ENCODE measurements around the gene CRIP1. TPM values are rescaled to one million over a fixed set of nuclear protein-coding genes. Genes with fewer than 3 reads are reported as not detected.

CRIP1 gene
- total and polyA plus RNA-seq, 4 experiments from 2014 or later: 276 to 2,028 (median 865) TPM

DNA sequence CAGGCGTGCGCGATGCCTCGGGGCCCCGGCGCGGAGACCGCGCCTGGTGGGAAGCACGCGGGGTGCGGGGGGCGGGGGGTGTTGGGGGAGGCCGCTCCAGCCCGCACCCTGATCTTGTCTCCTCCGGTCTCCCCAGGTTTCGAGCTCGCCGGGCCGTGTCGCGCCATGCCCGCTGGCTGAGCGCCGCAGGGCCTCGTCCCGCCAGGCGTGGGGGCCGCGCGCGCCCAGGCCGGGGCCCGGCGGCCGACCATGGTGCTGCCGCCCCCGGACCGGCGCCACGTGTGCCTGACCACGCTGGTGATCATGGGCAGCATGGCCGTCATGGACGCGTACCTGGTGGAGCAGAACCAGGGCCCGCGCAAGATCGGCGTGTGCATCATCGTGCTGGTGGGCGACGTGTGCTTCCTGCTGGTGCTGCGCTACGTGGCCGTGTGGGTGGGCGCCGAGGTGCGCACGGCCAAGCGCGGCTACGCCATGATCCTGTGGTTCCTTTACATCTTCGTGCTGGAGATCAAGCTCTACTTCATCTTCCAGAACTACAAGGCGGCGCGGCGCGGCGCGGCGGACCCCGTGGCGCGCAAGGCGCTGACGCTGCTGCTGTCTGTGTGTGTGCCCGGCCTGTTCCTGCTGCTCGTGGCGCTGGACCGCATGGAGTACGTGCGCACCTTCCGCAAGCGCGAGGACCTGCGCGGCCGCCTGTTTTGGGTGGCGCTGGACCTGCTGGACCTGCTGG is 42.1 kb downstream of the CRIP1 start:
- H3K4me3 Mint-ChIP-seq: peak overlapping the region; percentile 69 to 88 (median 80)
- POLR2A ChIA-PET (ENCODE audit: partially characterized antibody): interaction anchor here (1.0 to 4.6 kb wide), 5 partner anchors 37 to 162 kb away, joined by 3 to 48 read pairs (median 6); partner anchors contain the start of gene TEDC1
- peak in 1 of 5 donors; percentile 13 for DNase-seq

DNA sequence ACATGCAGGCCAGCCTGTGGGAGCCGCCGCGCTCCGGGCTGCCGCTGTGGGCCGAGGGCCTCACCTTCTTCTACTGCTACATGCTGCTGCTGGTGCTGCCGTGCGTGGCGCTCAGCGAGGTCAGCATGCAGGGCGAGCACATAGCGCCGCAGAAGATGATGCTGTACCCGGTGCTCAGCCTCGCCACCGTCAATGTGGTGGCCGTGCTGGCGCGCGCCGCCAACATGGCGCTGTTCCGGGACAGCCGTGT is 42.6 kb downstream of the CRIP1 start:
- DNase-seq: peak in 2 of 5 donors; percentile 20 to 21
- ChIA-PET POLR2A (ENCODE audit: partially characterized antibody) (interaction anchor here (1.0 to 4.6 kb wide), 4 partner anchors 38 to 281 kb away, joined by 3 to 48 read pairs (median 14); partner anchors contain the start of genes BTBD6 and TEDC1), CTCF (ENCODE audit: partially characterized antibody) (interaction anchor here (1.6 to 4.4 kb wide), 4 partner anchors 9 to 158 kb away, joined by 4 to 24 read pairs (median 8); no protein-coding TSS in a partner anchor)
- Mint-ChIP-seq H3K36me3 (no peaks in the 10 kb centered on the region), H3K27ac (peak overlapping the region in 3 of 7 donors; percentile 65 to 78 (median 76)), H3K9me3 (no peaks in the 10 kb centered on the region), H3K4me3 (peak overlapping the region; percentile 69 to 88 (median 80)), H3K27me3 (peaks cover 0 to 4% of the 10 kb centered on the region in 2 donors), H3K4me1 (peaks cover 4 to 43% (median 19%) of the 10 kb centered on the region in 4 donors)
- Histone ChIP-seq H3K36me3 (ENCODE audit: insufficient read depth, low read length) (no peaks in the 10 kb centered on the region), H3K27ac (ENCODE audit: low read depth, low read length) (no peak overlapping the region), H3K4me1 (ENCODE audit: insufficient read depth, low read length) (peaks cover 29% of the 10 kb centered on the region), H3K4me3 (ENCODE audit: low read length in 2 of 2) (peak overlapping the region in 1 of 2 donors; percentile 52), H3K27me3 (ENCODE audit: insufficient read depth, low read length) (no peaks in the 10 kb centered on the region), H3K9me3 (ENCODE audit: control insufficient read depth in 1 of 2, low read length in 2 of 2) (no peaks in the 10 kb centered on the region)
- intact Hi-C loops (cut with micrococcal nuclease): no loop called here

More for the DNA sequence above, 42.1 kb downstream of the CRIP1 start:
- CTCF ChIA-PET (ENCODE audit: partially characterized antibody): interaction anchor here (0.6 to 4.4 kb wide), 11 partner anchors 8 to 157 kb away, joined by 3 to 24 read pairs (median 4); no protein-coding TSS in a partner anchor
- peaks cover 0 to 4% of the 10 kb centered on the region in 2 donors for H3K27me3 Mint-ChIP-seq
- peak overlapping the region in 1 of 2 donors; percentile 52 for H3K4me3 ChIP-seq (ENCODE audit: low read length in 2 of 2)
- H3K9me3 ChIP-seq (ENCODE audit: control insufficient read depth in 1 of 2, low read length in 2 of 2): no peaks in the 10 kb centered on the region
- peak overlapping the region in 5 of 7 donors; percentile 65 to 78 (median 68) for H3K27ac Mint-ChIP-seq
- no peaks in the 10 kb centered on the region for H3K36me3 Mint-ChIP-seq
- H3K27me3 ChIP-seq (ENCODE audit: insufficient read depth, low read length): no peaks in the 10 kb centered on the region
- H3K9me3 Mint-ChIP-seq: no peaks in the 10 kb centered on the region
- peaks cover 29% of the 10 kb centered on the region for H3K4me1 ChIP-seq (ENCODE audit: insufficient read depth, low read length)
- intact Hi-C loops (cut with micrococcal nuclease): loop anchor here (1.0 kb wide), 2 partner anchors 37 to 157 kb away; partner anchors contain the start of gene TEDC1
- H3K36me3 ChIP-seq (ENCODE audit: insufficient read depth, low read length): no peaks in the 10 kb centered on the region
- no peak overlapping the region for H3K27ac ChIP-seq (ENCODE audit: low read depth, low read length)
- H3K4me1 Mint-ChIP-seq: peaks cover 4 to 43% (median 19%) of the 10 kb centered on the region in 4 donors

DNA sequence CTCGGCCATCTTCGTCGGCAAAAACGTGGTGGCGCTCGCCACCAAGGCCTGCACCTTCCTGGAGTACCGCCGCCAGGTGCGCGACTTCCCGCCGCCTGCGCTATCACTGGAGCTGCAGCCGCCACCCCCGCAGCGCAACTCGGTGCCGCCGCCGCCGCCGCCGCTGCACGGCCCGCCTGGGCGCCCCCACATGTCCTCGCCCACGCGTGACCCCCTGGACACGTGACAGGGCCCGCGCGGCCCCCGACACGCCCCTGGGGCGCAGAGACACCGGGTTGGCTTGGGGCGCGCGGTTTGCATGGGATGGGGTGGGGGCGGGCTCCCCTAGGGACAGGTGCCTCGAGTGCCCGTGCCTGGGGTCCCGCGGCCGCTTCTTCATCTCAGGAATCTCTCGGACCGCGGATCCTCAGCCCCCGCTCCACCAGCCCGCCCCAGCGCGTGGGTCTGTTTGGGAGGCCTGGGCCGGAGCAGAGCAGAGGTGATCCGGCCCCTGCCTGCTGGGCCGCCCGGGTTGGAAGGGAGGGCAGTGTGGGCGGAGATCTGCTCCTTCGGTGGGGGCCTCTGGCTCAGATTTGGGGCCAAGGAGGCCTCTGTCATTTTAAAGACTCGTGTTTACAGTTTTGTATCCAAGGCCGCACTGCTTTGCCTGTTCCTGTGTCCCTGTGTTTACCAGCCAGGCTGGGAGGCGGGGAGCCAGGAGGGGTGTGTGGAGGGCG is 43.0 kb downstream of the CRIP1 start:
- intact Hi-C loops (cut with micrococcal nuclease): no loop called here
- Mint-ChIP-seq H3K4me3 (peak overlapping the region; percentile 74 to 88 (median 80)), H3K9me3 (no peaks in the 10 kb centered on the region), H3K4me1 (peaks cover 2 to 38% (median 19%) of the 10 kb centered on the region in 4 donors), H3K36me3 (no peaks in the 10 kb centered on the region), H3K27ac (peak overlapping the region in 5 of 7 donors; percentile 32 to 78 (median 65)), H3K27me3 (peaks cover 0 to 4% of the 10 kb centered on the region in 2 donors)
- H3K4me1 ChIP-seq (ENCODE audit: insufficient read depth, low read length): peaks cover 29% of the 10 kb centered on the region
- DNase-seq: peak in 2 of 5 donors; percentile 33 to 44
- H3K36me3 ChIP-seq (ENCODE audit: insufficient read depth, low read length): no peaks in the 10 kb centered on the region
- H3K27me3 ChIP-seq (ENCODE audit: insufficient read depth, low read length): no peaks in the 10 kb centered on the region
- peak overlapping the region; percentile 21 for H3K27ac ChIP-seq (ENCODE audit: low read depth, low read length)
- POLR2A ChIA-PET (ENCODE audit: partially characterized antibody): interaction anchor here (1.0 to 4.6 kb wide), 4 partner anchors 38 to 281 kb away, joined by 3 to 48 read pairs (median 14); partner anchors contain the start of genes BTBD6 and TEDC1
- CTCF ChIA-PET (ENCODE audit: partially characterized antibody): interaction anchor here (1.6 to 4.4 kb wide), 3 partner anchors 9 to 158 kb away, joined by 7 to 24 read pairs (median 9); no protein-coding TSS in a partner anchor
- H3K9me3 ChIP-seq (ENCODE audit: control insufficient read depth in 1 of 2, low read length in 2 of 2): no peaks in the 10 kb centered on the region
- peak overlapping the region in 1 of 2 donors; percentile 52 for H3K4me3 ChIP-seq (ENCODE audit: low read length in 2 of 2)

DNA sequence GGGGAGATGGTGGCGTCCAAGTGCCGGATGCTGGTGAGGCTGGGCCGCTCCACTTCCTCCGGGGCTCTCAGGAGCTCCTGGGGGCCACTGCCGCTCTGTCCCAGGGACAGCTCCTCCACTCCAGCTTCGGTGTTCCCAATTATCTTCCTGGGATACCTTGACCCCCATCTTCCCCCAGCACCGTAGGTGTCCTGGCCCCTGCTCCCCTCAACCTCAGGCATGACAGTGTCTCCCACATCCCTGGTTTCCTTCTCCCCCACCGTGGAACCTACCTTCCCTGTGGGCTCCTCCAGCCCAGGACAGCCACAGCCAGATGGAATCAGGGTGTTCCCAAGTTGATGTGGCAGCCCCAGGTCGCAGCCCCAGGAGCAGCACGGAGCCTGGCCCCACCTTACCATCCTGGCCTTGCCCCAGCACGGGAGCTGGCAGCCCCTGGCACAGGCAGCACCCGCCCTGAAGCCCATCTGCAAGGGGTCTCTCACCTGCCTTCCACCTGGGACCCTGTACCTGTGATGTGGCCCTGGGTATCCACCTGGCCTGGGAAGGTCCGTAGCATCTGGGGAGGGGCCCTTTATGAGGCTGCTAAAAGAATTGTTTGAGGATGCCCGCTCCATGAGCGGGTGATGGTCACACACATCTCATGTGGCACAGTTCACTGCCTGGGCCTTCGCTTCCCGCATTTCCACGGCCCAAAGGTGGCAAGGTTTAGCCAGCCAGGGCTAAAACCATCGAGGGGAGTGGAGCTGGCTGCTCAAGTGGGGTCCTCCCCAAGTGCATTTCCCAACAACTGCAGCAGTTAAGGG is 43.8 kb downstream of the CRIP1 start:
- no peaks in the 10 kb centered on the region for H3K36me3 Mint-ChIP-seq
- ChIA-PET POLR2A (ENCODE audit: partially characterized antibody) (interaction anchor here (1.0 to 3.8 kb wide), 2 partner anchors 49 to 282 kb away, joined by 3 to 21 read pairs; partner anchors contain the start of gene BTBD6), CTCF (ENCODE audit: partially characterized antibody) (interaction anchor here (1.0 to 4.4 kb wide), 2 partner anchors 41 to 159 kb away, joined by 3 to 24 read pairs; no protein-coding TSS in a partner anchor)
- DNase-seq: no peak
- H3K27me3 Mint-ChIP-seq: peaks cover 0 to 4% of the 10 kb centered on the region in 2 donors
- no peak overlapping the region for H3K27ac ChIP-seq (ENCODE audit: low read depth, low read length)
- H3K4me3 Mint-ChIP-seq: peak overlapping the region; percentile 60 to 74 (median 68)
- peaks cover 2 to 38% (median 19%) of the 10 kb centered on the region in 4 donors for H3K4me1 Mint-ChIP-seq
- no peaks in the 10 kb centered on the region for H3K9me3 Mint-ChIP-seq
- no peaks in the 10 kb centered on the region for H3K27me3 ChIP-seq (ENCODE audit: insufficient read depth, low read length)
- H3K4me3 ChIP-seq (ENCODE audit: low read length in 2 of 2): no peak overlapping the region
- H3K4me1 ChIP-seq (ENCODE audit: insufficient read depth, low read length): peaks cover 29% of the 10 kb centered on the region
- peak overlapping the region in 5 of 7 donors; percentile 7 to 77 (median 70) for H3K27ac Mint-ChIP-seq
- H3K9me3 ChIP-seq (ENCODE audit: control insufficient read depth in 1 of 2, low read length in 2 of 2): no peaks in the 10 kb centered on the region
- intact Hi-C loops (cut with micrococcal nuclease): no loop called here
- no peaks in the 10 kb centered on the region for H3K36me3 ChIP-seq (ENCODE audit: insufficient read depth, low read length)

DNA sequence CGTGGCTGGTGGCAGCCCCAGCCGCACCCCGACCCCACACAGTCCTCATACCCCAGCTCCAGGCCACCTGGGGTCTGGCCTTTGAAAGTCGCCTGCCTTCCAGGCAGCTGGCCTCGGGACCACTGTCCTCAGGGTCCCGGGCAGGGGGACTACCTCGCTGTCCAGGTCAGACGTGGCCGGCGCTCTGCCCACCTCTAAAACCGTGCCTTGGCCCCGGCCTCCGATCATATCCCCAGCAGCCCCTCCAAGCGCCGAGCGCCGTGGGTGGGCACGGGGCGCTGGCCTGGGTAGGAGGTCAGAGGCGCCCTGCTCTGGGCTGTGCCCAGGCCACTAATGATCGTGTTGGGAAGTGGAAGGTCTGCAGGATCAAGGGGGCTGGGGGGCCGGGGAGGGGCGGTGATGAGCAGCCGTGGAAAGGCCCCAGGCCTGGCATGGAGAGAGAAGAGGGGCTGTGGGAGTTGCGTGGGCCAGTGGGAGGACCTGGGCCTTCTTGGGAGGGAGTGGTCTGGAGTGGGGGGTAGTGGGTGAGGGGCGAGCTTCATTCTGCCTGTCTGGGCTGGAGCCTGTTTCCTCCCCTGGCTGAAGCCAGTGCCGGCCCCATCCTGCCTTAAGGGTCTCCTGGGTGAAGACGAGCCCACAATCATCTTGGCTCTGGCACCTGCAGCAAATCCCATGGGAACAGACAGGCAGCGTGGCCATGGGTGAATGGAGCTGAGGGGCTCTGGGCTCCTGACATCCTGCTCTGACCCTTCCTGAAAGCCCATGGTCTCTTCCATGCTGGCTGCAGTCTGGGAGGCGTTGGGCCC is 44.6 kb downstream of the CRIP1 start:
- no peaks in the 10 kb centered on the region for H3K9me3 ChIP-seq (ENCODE audit: control insufficient read depth in 1 of 2, low read length in 2 of 2)
- no peaks in the 10 kb centered on the region for H3K27me3 ChIP-seq (ENCODE audit: insufficient read depth, low read length)
- no peaks in the 10 kb centered on the region for H3K36me3 ChIP-seq (ENCODE audit: insufficient read depth, low read length)
- intact Hi-C loops (cut with micrococcal nuclease): no loop called here
- ChIA-PET POLR2A (ENCODE audit: partially characterized antibody) (interaction anchor here (3.8 kb wide), 1 partner anchor 50 kb away, joined by 21 read pairs; no protein-coding TSS in a partner anchor), CTCF (ENCODE audit: partially characterized antibody) (interaction anchor here (0.7 to 4.4 kb wide), 4 partner anchors 18 to 161 kb away, joined by 3 to 24 read pairs (median 4); no protein-coding TSS in a partner anchor)
- Mint-ChIP-seq H3K27ac (peak overlapping the region in 2 of 7 donors; percentile 62 to 75), H3K27me3 (peaks cover 0 to 2% of the 10 kb centered on the region in 2 donors), H3K4me3 (peak overlapping the region in 4 of 8 donors; percentile 16 to 64 (median 32)), H3K4me1 (peaks cover 2 to 38% (median 19%) of the 10 kb centered on the region in 4 donors), H3K36me3 (no peaks in the 10 kb centered on the region), H3K9me3 (no peaks in the 10 kb centered on the region)
- H3K4me3 ChIP-seq (ENCODE audit: low read length in 2 of 2): no peak overlapping the region
- no peak overlapping the region for H3K27ac ChIP-seq (ENCODE audit: low read depth, low read length)
- H3K4me1 ChIP-seq (ENCODE audit: insufficient read depth, low read length): peaks cover 24% of the 10 kb centered on the region
- DNase-seq: no peak
